Stimulated activated naive CD8-positive, alpha-beta T cell treated with anti-CD3 and anti-CD28 coated beads, Interleukin-15, Interleukin-2, amounts not matched to agents 100 ng/mL and 50 ng/mL, for 24 hours (primary cell): ENCODE data around the gene CELA2B.
"Not testable (repeated sequence)": the region's sequence is repeated elsewhere in the genome, so short reads cannot be mapped to it uniquely, and the experiment has no call there.

Experiments
- H3K27ac Mint-ChIP-seq: one replicate; pipeline ENCODE4 v1.8.0; 2021; ENCODE audit warnings: mild to moderate bottlenecking, mixed read lengths
- H3K27me3 Mint-ChIP-seq: one replicate; pipeline ENCODE4 v1.8.0; 2021; ENCODE audit warnings: mixed read lengths
- H3K36me3 Mint-ChIP-seq: one replicate; pipeline ENCODE4 v1.8.0; 2021; ENCODE audit warnings: low read depth, mixed read lengths
- H3K4me1 Mint-ChIP-seq: one replicate; pipeline ENCODE4 v1.8.0; 2021; ENCODE audit warnings: low read depth, mixed read lengths
- H3K4me3 Mint-ChIP-seq: one replicate; pipeline ENCODE4 v1.8.0; 2021; ENCODE audit warnings: mild to moderate bottlenecking, mixed read lengths
- H3K9me3 Mint-ChIP-seq: one replicate; pipeline ENCODE4 v1.8.0; 2021; ENCODE audit warnings: mixed read lengths

Gene CELA2B

GRCh38 chr1:15492596-15492995 is 16.7 kb downstream of the CELA2B start:
- Mint-ChIP-seq H3K9me3 (no peaks in the 10 kb centered on the region), H3K4me1 (no peaks in the 10 kb centered on the region), H3K27ac (no peak overlapping the region), H3K4me3 (no peak overlapping the region), H3K27me3 (no peaks in the 10 kb centered on the region), H3K36me3 (peaks cover 4% of the 10 kb centered on the region)

- Mint-ChIP-seq H3K36me3 (peaks cover 4% of the 10 kb centered on the region), H3K27ac (no peak overlapping the region), H3K9me3 (no peaks in the 10 kb centered on the region), H3K4me3 (no peak overlapping the region), H3K4me1 (no peaks in the 10 kb centered on the region), H3K27me3 (no peaks in the 10 kb centered on the region)
Observed at GRCh38 chr1:15493869-15494390, 18.0 kb downstream of the CELA2B start.

DNA sequence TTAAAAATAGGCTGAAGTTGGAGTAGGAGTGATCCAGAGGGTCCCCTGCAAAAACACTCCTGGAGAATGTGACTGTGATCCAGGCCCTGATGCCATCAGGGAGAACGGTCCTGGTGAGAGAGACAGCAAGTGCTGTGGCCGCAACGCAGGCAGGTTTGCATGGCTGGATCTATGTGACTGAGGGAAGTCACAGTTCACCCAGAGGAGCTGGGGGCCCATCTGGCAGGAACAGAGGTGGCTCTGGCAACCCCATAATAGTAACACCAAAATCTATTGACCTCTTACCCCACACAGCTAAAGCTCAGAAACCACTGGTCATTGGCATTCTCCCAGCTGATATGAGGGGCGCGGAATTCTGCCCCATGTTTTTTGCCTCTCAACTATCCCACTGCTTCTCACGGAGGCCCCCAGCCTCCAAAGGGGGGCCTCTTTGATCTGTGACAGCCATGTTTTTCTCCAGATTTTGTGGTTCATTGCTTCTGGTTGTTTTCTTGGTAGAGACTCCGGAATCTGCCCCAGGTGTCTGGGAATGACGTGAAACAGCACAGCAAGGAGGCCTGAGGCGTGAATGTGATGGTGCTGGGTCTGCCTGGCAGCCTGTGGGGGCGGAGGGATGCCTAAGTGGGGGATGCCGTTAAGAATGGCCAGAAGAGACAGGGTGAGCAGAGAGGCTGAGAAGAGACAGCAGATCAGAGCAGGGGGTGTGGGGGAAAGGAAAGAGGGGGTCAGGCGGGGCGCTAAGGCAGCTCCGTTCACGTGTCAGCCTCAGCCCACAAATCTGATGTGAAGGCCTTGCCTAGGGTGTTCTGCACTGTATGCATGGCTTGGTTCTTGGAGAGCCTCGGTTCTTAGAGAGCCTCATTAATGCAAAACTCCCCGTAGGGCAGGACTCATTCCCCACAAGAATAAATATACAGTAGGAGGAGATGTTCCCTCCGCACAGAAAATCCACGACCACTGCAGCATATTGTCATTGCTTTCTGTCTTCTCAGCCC is 24.6 kb downstream of the CELA2B start:
- Mint-ChIP-seq H3K27ac (no peak overlapping the region), H3K9me3 (no peaks in the 10 kb centered on the region), H3K27me3 (no peaks in the 10 kb centered on the region), H3K4me1 (no peaks in the 10 kb centered on the region), H3K4me3 (no peak overlapping the region), H3K36me3 (peaks cover 4% of the 10 kb centered on the region)

GRCh38 chr1:15501208-15502032 is 25.5 kb downstream of the CELA2B start:
- Mint-ChIP-seq H3K27me3 (no peaks in the 10 kb centered on the region), H3K4me3 (no peak overlapping the region), H3K36me3 (peaks cover 4% of the 10 kb centered on the region), H3K9me3 (no peaks in the 10 kb centered on the region), H3K4me1 (no peaks in the 10 kb centered on the region), H3K27ac (no peak overlapping the region)

DNA sequence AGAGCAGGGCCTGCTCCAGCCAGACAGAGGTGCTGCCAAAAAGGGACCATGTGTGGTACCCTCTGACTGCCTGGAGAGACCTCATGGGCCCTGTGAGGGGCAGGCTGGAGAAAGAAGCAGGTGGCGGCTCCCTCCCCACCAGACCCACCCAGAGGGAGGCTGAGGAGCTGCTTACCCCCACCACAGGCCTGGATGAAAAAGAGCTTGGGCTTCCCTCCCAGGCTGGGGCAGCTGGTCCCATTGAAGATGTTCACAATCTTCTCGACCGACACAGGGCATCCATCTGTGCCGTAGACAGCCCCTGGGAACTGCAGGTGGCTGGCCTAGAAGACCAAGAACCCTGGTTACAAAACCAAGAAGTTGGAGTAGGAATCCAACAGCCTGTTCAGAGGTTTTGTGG is 28.5 kb downstream of the CELA2B start:
- H3K4me1 Mint-ChIP-seq = no peaks in the 10 kb centered on the region
- no peaks in the 10 kb centered on the region for H3K9me3 Mint-ChIP-seq
- no peak overlapping the region for H3K27ac Mint-ChIP-seq
- H3K36me3 Mint-ChIP-seq = peaks cover 2% of the 10 kb centered on the region
- no peak overlapping the region for H3K4me3 Mint-ChIP-seq
- H3K27me3 Mint-ChIP-seq = no peaks in the 10 kb centered on the region

DNA sequence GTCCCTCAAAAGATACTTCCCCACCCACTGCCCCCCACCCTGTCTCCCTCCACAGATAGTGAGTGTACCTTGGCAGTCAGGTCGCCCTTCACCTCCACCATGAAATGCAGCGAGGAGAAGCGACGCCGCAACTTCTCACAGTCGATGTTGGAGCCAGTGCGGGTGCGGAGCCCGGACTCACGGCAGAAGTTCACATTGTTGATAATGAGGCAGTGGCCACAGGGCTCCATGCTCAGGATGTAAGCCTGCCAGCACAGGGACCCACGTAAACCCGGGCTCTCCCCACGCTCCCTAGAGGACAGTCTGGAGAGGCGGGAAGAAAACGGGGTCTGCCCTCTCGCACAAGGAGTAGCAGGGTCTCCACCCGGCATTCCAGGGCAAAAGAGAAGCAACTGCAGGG is 30.9 kb downstream of the CELA2B start:
- H3K4me3 Mint-ChIP-seq = no peak overlapping the region
- H3K9me3 Mint-ChIP-seq = no peaks in the 10 kb centered on the region
- no peak overlapping the region for H3K27ac Mint-ChIP-seq
- peaks cover 9% of the 10 kb centered on the region for H3K36me3 Mint-ChIP-seq
- H3K4me1 Mint-ChIP-seq = no peaks in the 10 kb centered on the region
- no peaks in the 10 kb centered on the region for H3K27me3 Mint-ChIP-seq

- Mint-ChIP-seq H3K4me3 (no peak overlapping the region), H3K36me3 (peaks cover 13% of the 10 kb centered on the region), H3K4me1 (no peaks in the 10 kb centered on the region), H3K27ac (no peak overlapping the region), H3K9me3 (no peaks in the 10 kb centered on the region), H3K27me3 (no peaks in the 10 kb centered on the region)
Observed at GRCh38 chr1:15507278-15507677, 31.4 kb downstream of the CELA2B start.

DNA sequence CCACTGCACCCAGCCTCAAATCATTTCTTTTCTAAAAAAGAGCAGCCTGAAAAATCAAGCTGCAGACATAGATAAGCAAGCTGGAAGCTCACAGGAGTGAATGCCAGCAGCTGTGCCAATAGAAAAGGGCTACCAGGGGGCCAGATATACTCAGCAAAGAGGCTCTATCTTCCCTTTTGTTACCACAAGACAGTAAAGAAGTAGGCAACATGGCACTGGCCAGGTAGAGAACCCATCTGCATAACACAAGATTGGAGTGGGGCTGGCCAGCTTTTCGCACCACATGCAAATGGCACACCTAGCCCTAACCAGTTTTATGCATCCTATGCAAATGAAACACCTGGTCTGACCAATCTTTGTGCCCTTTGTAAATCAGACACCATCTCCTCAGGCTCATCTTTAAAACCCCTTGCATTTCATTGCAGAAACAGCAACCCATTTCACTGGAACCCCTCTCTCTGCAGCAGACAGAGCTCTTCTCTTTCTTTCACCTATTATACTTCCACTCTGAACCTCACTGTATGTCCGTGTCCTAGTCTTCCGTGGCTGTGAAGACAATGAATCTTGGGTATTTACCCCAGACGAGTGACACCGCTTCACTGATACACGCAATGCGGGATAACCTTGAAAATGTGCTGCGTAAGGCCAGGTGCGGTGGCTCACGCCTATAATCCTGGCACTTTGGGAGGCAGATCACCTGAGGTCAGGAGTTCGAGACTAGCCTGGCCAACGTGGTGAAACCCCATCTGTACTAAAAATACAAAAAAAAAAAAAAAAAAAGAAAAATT is 33.0 kb downstream of the CELA2B start:
- Mint-ChIP-seq H3K4me3 (no peak overlapping the region), H3K36me3 (peaks cover 14% of the 10 kb centered on the region), H3K27me3 (no peaks in the 10 kb centered on the region), H3K27ac (no peak overlapping the region), H3K4me1 (no peaks in the 10 kb centered on the region), H3K9me3 (no peaks in the 10 kb centered on the region)

- H3K4me3 Mint-ChIP-seq = no peak overlapping the region
- no peaks in the 10 kb centered on the region for H3K9me3 Mint-ChIP-seq
- H3K36me3 Mint-ChIP-seq = peaks cover 14% of the 10 kb centered on the region
- no peaks in the 10 kb centered on the region for H3K4me1 Mint-ChIP-seq
- H3K27ac Mint-ChIP-seq = no peak overlapping the region
- H3K27me3 Mint-ChIP-seq = no peaks in the 10 kb centered on the region
Observed at GRCh38 chr1:15509586-15509985, 33.7 kb downstream of the CELA2B start.

- Mint-ChIP-seq H3K27me3 (no peaks in the 10 kb centered on the region), H3K27ac (no peak overlapping the region), H3K9me3 (no peaks in the 10 kb centered on the region), H3K36me3 (peaks cover 21% of the 10 kb centered on the region), H3K4me3 (no peak overlapping the region), H3K4me1 (peaks cover 8% of the 10 kb centered on the region)
Observed at GRCh38 chr1:15510611-15511405, 34.9 kb downstream of the CELA2B start.

DNA sequence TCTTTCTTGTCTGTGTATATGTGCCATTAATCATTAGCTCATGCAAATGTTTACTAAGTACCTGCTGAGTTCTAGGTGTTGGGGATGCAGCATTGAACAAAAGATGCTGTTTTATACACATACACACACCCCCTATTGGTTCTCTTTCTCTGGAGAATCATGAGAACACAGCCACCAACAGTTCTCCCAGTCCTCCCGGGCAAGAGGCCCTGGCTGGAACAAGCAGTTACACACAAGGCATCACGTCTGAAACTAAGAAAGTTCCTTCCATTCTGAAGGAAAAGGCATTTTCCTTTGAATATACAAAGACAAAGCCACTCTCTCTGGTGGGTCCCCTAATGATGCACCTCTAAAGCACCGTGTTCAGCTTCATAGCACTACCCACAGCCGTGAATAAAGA is 37.3 kb downstream of the CELA2B start:
- peaks cover 8% of the 10 kb centered on the region for H3K4me1 Mint-ChIP-seq

GRCh38 chr1:15513919-15514318 is 38.0 kb downstream of the CELA2B start:
- Mint-ChIP-seq H3K4me3 (no peak overlapping the region), H3K27ac (no peak overlapping the region), H3K27me3 (no peaks in the 10 kb centered on the region), H3K9me3 (no peaks in the 10 kb centered on the region), H3K36me3 (peaks cover 37% of the 10 kb centered on the region), H3K4me1 (peaks cover 8% of the 10 kb centered on the region)

More for the DNA sequence above, 37.3 kb downstream of the CELA2B start:
- H3K9me3 Mint-ChIP-seq = no peaks in the 10 kb centered on the region
- no peaks in the 10 kb centered on the region for H3K27me3 Mint-ChIP-seq
- H3K4me3 Mint-ChIP-seq = no peak overlapping the region
- no peak overlapping the region for H3K27ac Mint-ChIP-seq
- H3K36me3 Mint-ChIP-seq = peaks cover 37% of the 10 kb centered on the region

DNA sequence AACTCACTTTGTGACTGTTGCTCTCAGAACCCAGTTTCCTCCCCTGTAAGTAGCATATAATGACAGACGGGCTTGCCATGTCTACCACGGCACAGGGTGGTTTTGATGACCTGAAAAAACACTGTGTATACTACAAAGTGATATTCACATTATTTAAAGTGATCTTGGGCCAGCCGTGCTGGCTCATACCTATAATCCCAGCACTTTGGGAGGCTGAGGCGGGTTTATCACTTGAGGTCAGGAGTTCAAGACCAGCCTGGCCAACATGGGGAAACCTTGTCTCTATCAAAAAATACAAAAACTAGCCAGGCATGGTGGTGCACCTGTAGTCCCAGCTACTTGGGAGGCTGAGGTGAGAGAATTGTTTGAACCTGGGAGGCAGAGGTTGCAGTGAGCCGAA is 38.7 kb downstream of the CELA2B start:
- H3K27ac Mint-ChIP-seq, H3K9me3 Mint-ChIP-seq, H3K4me1 Mint-ChIP-seq, H3K27me3 Mint-ChIP-seq, H3K4me3 Mint-ChIP-seq: not testable (repeated sequence)
- peaks cover 37% of the 10 kb centered on the region for H3K36me3 Mint-ChIP-seq
